Kidney epithelial cell (primary cell): ENCODE measurements around the gene BBX. TPM values are rescaled to one million over a fixed set of nuclear protein-coding genes. Genes with fewer than 3 reads are reported as not detected.

Source experiments
- DNase-seq: peaks from one replicate; pipeline ENCODE4 v3.0.0-alpha.2; 2010; ENCODE audit warnings: low read depth
- H3K27me3 ChIP-seq: 2 replicates; pipeline ENCODE4 v1.6.0; 2011; ENCODE audit warnings: low read length; ENCODE audit not compliant: control insufficient read depth, insufficient read depth
- H3K36me3 ChIP-seq: 2 replicates; pipeline ENCODE4 v1.5.1; 2011; ENCODE audit warnings: low read length; ENCODE audit not compliant: control insufficient read depth, insufficient read depth
- H3K4me3 ChIP-seq: 2 replicates; pipeline ENCODE4 v1.5.1; 2011; ENCODE audit warnings: low read depth, mild to moderate bottlenecking, control low read depth, low read length
- CTCF ChIP-seq: IDR thresholded peaks from 2 replicates; pipeline ENCODE4 v1.5.1; 2011; ENCODE audit warnings: mild to moderate bottlenecking, moderate library complexity, low read length, control low read depth, inconsistent platforms; ENCODE audit not compliant: insufficient read depth, poor library complexity, severe bottlenecking
- total RNA-seq: library from RNA; depleted of rRNA; stranded (reverse); fragments of >200 nt; gene quantifications from 2 replicates; pipeline ENCODE4 v1.2.3, GENCODE V29; 2015

Gene BBX
- total RNA-seq, 1 donor from 2014 or later: 50.7 TPM

DNA sequence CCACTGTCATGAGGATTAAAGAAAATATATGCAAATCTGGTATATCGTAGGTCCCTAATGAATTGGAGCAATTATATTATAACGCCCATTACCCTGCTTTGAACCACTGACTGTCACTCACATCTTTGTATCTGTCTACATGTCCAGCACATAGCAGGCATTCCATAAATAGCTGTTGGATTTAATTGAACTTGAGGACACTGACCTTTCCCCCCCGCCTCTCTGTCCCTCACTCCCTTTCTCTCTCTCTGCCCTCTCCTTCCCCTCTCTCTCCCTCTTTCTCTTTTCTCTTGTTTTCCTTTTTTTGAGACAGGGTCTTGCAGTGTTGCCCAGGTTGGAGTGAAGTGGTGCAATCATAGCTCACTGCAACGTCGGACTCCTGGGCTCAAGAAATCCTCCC is 335.1 kb downstream of the BBX start:
- no peak for DNase-seq
- no peaks in the 10 kb centered on the region for H3K27me3 ChIP-seq
- TF ChIP-seq CTCF: no peak
- no peak overlapping the region for H3K4me3 ChIP-seq
- no peaks in the 10 kb centered on the region for H3K36me3 ChIP-seq

GRCh38 chr3:107858876-107859275 is 336.1 kb downstream of the BBX start:
- Histone ChIP-seq H3K36me3 (no peaks in the 10 kb centered on the region), H3K27me3 (no peaks in the 10 kb centered on the region), H3K4me3 (no peak overlapping the region)
- TF ChIP-seq CTCF: no peak
- no peak for DNase-seq

Other genes starting within 250 kb of the BBX start
- gene CCDC54, start 145.5 kb upstream of the BBX start, total RNA-seq: not detected in 2 replicates